Measurements from ENCODE around the gene PCDH9.

- TF ChIP-seq POLR2AphosphoS5 (IDR thresholded peaks at IDR 0.05; ENCODE audit: low read depth, low read length) (no peak), MAFG (CRISPR knock-in tag; IDR thresholded peaks at IDR 0.05) (no peak), POLR2A (IDR thresholded peaks at IDR 0.05; ENCODE audit: insufficient read depth in 1 of 2, low read depth in 2 of 2, low read length in 2 of 2) (no peak), ZFP1 (CRISPR knock-in tag; IDR thresholded peaks at IDR 0.05) (no peak), EP300 (IDR thresholded peaks at IDR 0.05; ENCODE audit: low read depth in 2 of 2, low read length in 2 of 2) (no peak), EP300 (CRISPR knock-in tag; IDR thresholded peaks at IDR 0.05; ENCODE audit: borderline replicate concordance) (no peak), GABPA (IDR thresholded peaks at IDR 0.05; ENCODE audit: low read depth, low read length) (no peak), GABPA (CRISPR knock-in tag; IDR thresholded peaks at IDR 0.05; ENCODE audit: low read depth) (no peak), CREB1 (IDR thresholded peaks at IDR 0.05) (no peak), CREB1 (CRISPR knock-in tag; IDR thresholded peaks at IDR 0.05) (no peak), MTF1 (CRISPR knock-in tag; IDR thresholded peaks at IDR 0.05) (no peak), HCFC1 (IDR thresholded peaks at IDR 0.05; ENCODE audit: low read depth, low read length) (no peak)
- TF ChIP-seq, protein P1, sequence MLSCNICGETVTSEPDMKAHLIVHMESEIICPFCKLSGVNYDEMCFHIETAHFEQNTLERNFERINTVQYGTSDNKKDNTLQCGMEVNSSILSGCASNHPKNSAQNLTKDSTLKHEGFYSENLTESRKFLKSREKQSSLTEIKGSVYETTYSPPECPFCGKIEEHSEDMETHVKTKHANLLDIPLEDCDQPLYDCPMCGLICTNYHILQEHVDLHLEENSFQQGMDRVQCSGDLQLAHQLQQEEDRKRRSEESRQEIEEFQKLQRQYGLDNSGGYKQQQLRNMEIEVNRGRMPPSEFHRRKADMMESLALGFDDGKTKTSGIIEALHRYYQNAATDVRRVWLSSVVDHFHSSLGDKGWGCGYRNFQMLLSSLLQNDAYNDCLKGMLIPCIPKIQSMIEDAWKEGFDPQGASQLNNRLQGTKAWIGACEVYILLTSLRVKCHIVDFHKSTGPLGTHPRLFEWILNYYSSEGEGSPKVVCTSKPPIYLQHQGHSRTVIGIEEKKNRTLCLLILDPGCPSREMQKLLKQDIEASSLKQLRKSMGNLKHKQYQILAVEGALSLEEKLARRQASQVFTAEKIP (CRISPR knock-in tag; IDR thresholded peaks at IDR 0.05; ENCODE audit: borderline replicate concordance), result no peak
Measured at GRCh38 chr13:66530158-66530557, 700.0 kb downstream of the PCDH9 start.
